IMR-90 (cell line): ENCODE measurements around the gene GRIK1. TPM values are rescaled to one million over a fixed set of nuclear protein-coding genes. Genes with fewer than 3 reads are reported as not detected.

Experiments
- ATAC-seq: fragments of 200-7000 bp; cut with Tn5 transposase; 2 replicates; pipeline ENCODE4 v1.9.1; 2020; ENCODE audit warnings: low read depth, mild to moderate bottlenecking, moderate library complexity
- BruUV-seq: library from RNA; stranded (reverse); fragments of 400-500 nt; replicated peaks from 2 replicates; lab custom pipeline; 2021; lab: Mats Ljungman, UMichigan
- CTCF ChIA-PET: fragments of 300-600 bp; formaldehyde crosslinking; extraction: SDS; loops from one replicate; lab custom pipeline; 2021; ENCODE audit warnings: antibody characterized with exemption; lab: Yijun Ruan, JAX
- POLR2A ChIA-PET: fragments of 300-600 bp; sonication (Branson Sonifier 250); formaldehyde crosslinking; loops from one replicate; lab custom pipeline; 2022; ENCODE audit warnings: antibody characterized with exemption; ENCODE audit not compliant: unreplicated experiment; lab: Charles Lee
- DNase-seq: peaks from one replicate; pipeline ENCODE4 v3.0.0; 2013
- H2AFZ ChIP-seq: replicated peaks from 2 replicates; pipeline ENCODE3; 2013; ENCODE audit warnings: low read length, mild to moderate bottlenecking; ENCODE audit not compliant: poor library complexity
- H2AK5ac ChIP-seq: 2 replicates; pipeline ENCODE4 v1.6.1; 2013; ENCODE audit warnings: low read depth, low read length, inconsistent platforms
- H2AK9ac ChIP-seq: replicated peaks from 2 replicates; pipeline ENCODE3; 2013; ENCODE audit warnings: mild to moderate bottlenecking, low read depth, low read length, moderate library complexity; ENCODE audit not compliant: poor library complexity
- H2BK120ac ChIP-seq: 2 replicates; pipeline ENCODE4 v1.6.1; 2013; ENCODE audit warnings: low read depth, low read length, inconsistent platforms
- H2BK15ac ChIP-seq: 3 replicates; pipeline ENCODE4 v1.6.1; 2013; ENCODE audit warnings: low read depth, low read length, inconsistent platforms
- H2BK20ac ChIP-seq: 2 replicates; pipeline ENCODE4 v1.6.1; 2013; ENCODE audit warnings: low read depth, mild to moderate bottlenecking, inconsistent platforms, low read length, moderate library complexity
- H2BK5ac ChIP-seq: 2 replicates; pipeline ENCODE4 v1.6.1; 2013; ENCODE audit warnings: mild to moderate bottlenecking, low read depth, low read length, inconsistent platforms; ENCODE audit not compliant: poor library complexity, severe bottlenecking
- H3K14ac ChIP-seq: replicated peaks from 2 replicates; pipeline ENCODE4 v1.6.1; 2013; ENCODE audit warnings: low read depth, low read length, inconsistent platforms
- H3K18ac ChIP-seq: 2 replicates; pipeline ENCODE4 v1.6.1; 2013; ENCODE audit warnings: low read depth, low read length, control low read depth
- H3K23ac ChIP-seq: 2 replicates; pipeline ENCODE4 v1.6.1; 2013; ENCODE audit warnings: low read depth, low read length, inconsistent platforms
- H3K27ac ChIP-seq: 2 replicates; pipeline ENCODE4 v1.5.1; 2013; ENCODE audit warnings: mild to moderate bottlenecking, control low read depth, low read length; ENCODE audit not compliant: insufficient read depth
- H3K27me3 ChIP-seq: 2 replicates; pipeline ENCODE4 v1.6.1; 2013; ENCODE audit warnings: low read length; ENCODE audit not compliant: control insufficient read depth, insufficient read depth
- H3K36me3 ChIP-seq: 2 replicates; pipeline ENCODE4 v1.6.1; 2013; ENCODE audit warnings: low read length, mixed read lengths; ENCODE audit not compliant: control insufficient read depth, insufficient read depth
- H3K4ac ChIP-seq: 2 replicates; pipeline ENCODE4 v1.6.1; 2013; ENCODE audit warnings: low read depth, low read length, inconsistent platforms
- H3K4me1 ChIP-seq: 2 replicates; pipeline ENCODE4 v1.6.1; 2013; ENCODE audit warnings: low read length, mixed read lengths; ENCODE audit not compliant: control insufficient read depth, insufficient read depth
- H3K4me2 ChIP-seq: 2 replicates; pipeline ENCODE4 v1.6.1; 2013; ENCODE audit warnings: low read depth, mild to moderate bottlenecking, control low read depth, low read length, moderate library complexity
- H3K4me3 ChIP-seq: 2 replicates; pipeline ENCODE4 v1.5.1; 2013; ENCODE audit warnings: low read depth, mild to moderate bottlenecking, control low read depth, low read length, moderate library complexity; ENCODE audit not compliant: insufficient read depth
- H3K56ac ChIP-seq: 2 replicates; pipeline ENCODE4 v1.6.1; 2013; ENCODE audit warnings: low read length, inconsistent platforms; ENCODE audit not compliant: insufficient read depth; ENCODE audit errors: extremely low read depth
- H3K79me1 ChIP-seq, 2 experiments: 2 replicates each; pipeline ENCODE4 v1.6.1; 2013; ENCODE audit warnings: low read length in 2 of 2, inconsistent platforms in 1 of 2, low read depth in 1 of 2
- H3K9ac ChIP-seq: 2 replicates; pipeline ENCODE4 v1.6.1; 2013; ENCODE audit warnings: low read depth, low read length, control low read depth
- H3K9me1 ChIP-seq: 2 replicates; pipeline ENCODE4 v1.6.1; 2013; ENCODE audit warnings: low read length, inconsistent platforms; ENCODE audit not compliant: insufficient read depth
- H3K9me3 ChIP-seq: 2 replicates; pipeline ENCODE4 v1.6.1; 2013; ENCODE audit warnings: low read length; ENCODE audit not compliant: control insufficient read depth, insufficient read depth
- H4K20me1 ChIP-seq: 2 replicates; pipeline ENCODE4 v1.6.1; 2013; ENCODE audit warnings: low read length, inconsistent platforms; ENCODE audit not compliant: insufficient read depth
- H4K5ac ChIP-seq: 2 replicates; pipeline ENCODE4 v1.6.1; 2013; ENCODE audit warnings: mild to moderate bottlenecking, low read depth, low read length, control low read depth
- H4K8ac ChIP-seq, 2 experiments: 2 replicates each; pipeline ENCODE4 v1.6.1; 2013; ENCODE audit warnings: low read depth in 2 of 2, low read length in 2 of 2, control low read depth in 1 of 2, inconsistent platforms in 1 of 2
- H4K91ac ChIP-seq: 2 replicates; pipeline ENCODE4 v1.6.1; 2013; ENCODE audit warnings: low read depth, low read length, inconsistent platforms; ENCODE audit not compliant: insufficient read depth
- BHLHE40 ChIP-seq: fragments of 150-350 bp; IDR thresholded peaks from 2 replicates; pipeline ENCODE4 v1.6.1; 2016; ENCODE audit warnings: mild to moderate bottlenecking, low read depth, low read length
- CEBPB ChIP-seq: IDR thresholded peaks from 2 replicates; pipeline ENCODE4 v1.6.1; 2012; ENCODE audit warnings: low read depth, low read length, improper control_type of control experiment
- CHD1 ChIP-seq: IDR thresholded peaks from 2 replicates; pipeline ENCODE4 v1.6.1; 2012; ENCODE audit warnings: low read depth, low read length, improper control_type of control experiment
- FOS ChIP-seq: fragments of 150-350 bp; IDR thresholded peaks from 2 replicates; pipeline ENCODE4 v1.6.1; 2016; ENCODE audit warnings: low read depth, low read length
- MXI1 ChIP-seq: IDR thresholded peaks from 2 replicates; pipeline ENCODE4 v1.6.1; 2012; ENCODE audit warnings: low read depth, mild to moderate bottlenecking, low read length, moderate library complexity, borderline replicate concordance
- RCOR1 ChIP-seq: IDR thresholded peaks from 2 replicates; pipeline ENCODE4 v1.6.1; 2012; ENCODE audit warnings: mild to moderate bottlenecking, low read length, improper control_type of control experiment; ENCODE audit not compliant: insufficient replicate concordance
- WGBS, 2 experiments: methylation state at CpG; one replicate each; pipeline versions ENCODE4 v1.1.5 to v1.1.7; 2013; ENCODE audit warnings: missing lambda C conversion rate in 2 of 2; ENCODE audit not compliant: insufficient read length in 1 of 2; ENCODE audit errors: extremely low coverage in 2 of 2; 5-methylcytosine and 5-hydroxymethylcytosine counted together
- dilution Hi-C: fragments of 300-500 bp; cut with HindIII; formaldehyde crosslinking; loops from one replicate; pipeline ENCODE4 v1.14.3; 2018; ENCODE audit warnings: low sequenced_read_pairs; ENCODE audit not compliant: unreplicated experiment
- in situ Hi-C: fragments of 300-500 bp; cut with MboI; formaldehyde crosslinking; loops from 3 replicates; pipeline ENCODE4 v1.14.3; 2019; ENCODE audit warnings: low sequenced_read_pairs, inconsistent platforms, mixed read lengths
- intact Hi-C: fragments of 100-400 bp; cut with micrococcal nuclease; formaldehyde crosslinking; loops from 2 replicates; pipeline ENCODE4 v1.10.0; 2022
- polyA plus RNA-seq, 3 experiments: library from polyadenylated mRNA; depleted of rRNA; stranded (reverse); fragments of >200 nt; gene quantifications; 2 replicates each; pipeline ENCODE4 v1.2.3, GENCODE V29; 2012; ENCODE audit warnings: low replicate concordance in 1 of 3
- total RNA-seq: library from RNA; depleted of rRNA; stranded (reverse); fragments of >200 nt; gene quantifications from 2 replicates; pipeline ENCODE4 v1.2.3, GENCODE V29; 2012
- TF ChIP-seq, protein P1 (sequence below): fragments of 150-350 bp; IDR thresholded peaks from 2 replicates; pipeline ENCODE4 v1.6.1; 2016; ENCODE audit warnings: low read depth, mild to moderate bottlenecking, low read length, moderate library complexity, borderline replicate concordance

GRIK1 gene
- total and polyA plus RNA-seq, 2 of the 4 experiments (the other 2 are of a cell fraction): not detected

DNA sequence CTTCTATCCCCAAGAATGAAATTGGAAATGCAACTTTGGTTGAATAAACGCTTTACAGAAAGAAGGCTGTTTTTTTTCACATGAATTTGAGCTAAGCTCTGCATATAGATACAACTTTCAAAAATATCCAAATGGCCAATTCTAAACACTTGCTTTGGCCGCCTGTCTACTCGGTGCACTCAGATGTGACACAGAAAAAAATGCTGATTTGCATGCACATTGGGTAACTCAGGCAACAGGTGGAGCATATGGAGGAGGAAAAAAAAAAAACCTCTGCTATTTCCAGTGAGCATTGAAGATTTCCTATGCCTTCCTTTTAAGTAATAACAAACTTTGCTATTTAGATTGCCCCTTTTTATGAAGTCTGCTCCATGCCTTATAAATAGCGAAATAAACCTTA is 262.5 kb downstream of the GRIK1 start:
- H2BK20ac ChIP-seq: no peak overlapping the region
- H2BK15ac ChIP-seq: no peak overlapping the region
- H3K56ac ChIP-seq: no peak overlapping the region
- dilution Hi-C loops (no loop called here), in situ Hi-C loops (no loop called here), intact Hi-C loops (no loop called here)
- H2BK120ac ChIP-seq: no peak overlapping the region
- no peak for ATAC-seq
- DNase-seq: no peak
- POLR2A ChIA-PET: no interaction called here
- no peak overlapping the region for H3K18ac ChIP-seq
- TF ChIP-seq CEBPB: no peak
- no peak for TF ChIP-seq CHD1
- TF ChIP-seq MXI1: no peak
- no peak for TF ChIP-seq FOS
- TF ChIP-seq RCOR1: no peak
- TF ChIP-seq, protein P1, sequence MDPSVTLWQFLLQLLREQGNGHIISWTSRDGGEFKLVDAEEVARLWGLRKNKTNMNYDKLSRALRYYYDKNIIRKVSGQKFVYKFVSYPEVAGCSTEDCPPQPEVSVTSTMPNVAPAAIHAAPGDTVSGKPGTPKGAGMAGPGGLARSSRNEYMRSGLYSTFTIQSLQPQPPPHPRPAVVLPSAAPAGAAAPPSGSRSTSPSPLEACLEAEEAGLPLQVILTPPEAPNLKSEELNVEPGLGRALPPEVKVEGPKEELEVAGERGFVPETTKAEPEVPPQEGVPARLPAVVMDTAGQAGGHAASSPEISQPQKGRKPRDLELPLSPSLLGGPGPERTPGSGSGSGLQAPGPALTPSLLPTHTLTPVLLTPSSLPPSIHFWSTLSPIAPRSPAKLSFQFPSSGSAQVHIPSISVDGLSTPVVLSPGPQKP: no peak
- no peak for TF ChIP-seq BHLHE40
- H3K23ac ChIP-seq: no peak overlapping the region
- H4K91ac ChIP-seq: no peak overlapping the region
- CTCF ChIA-PET: no interaction called here
- no peak overlapping the region for H4K5ac ChIP-seq
- no peak overlapping the region for H3K9ac ChIP-seq
- no peak overlapping the region for H3K4me2 ChIP-seq
- H2AFZ ChIP-seq: no peak overlapping the region
- no TSS peak for BruUV-seq
- no peaks in the 10 kb centered on the region for H4K20me1 ChIP-seq
- H3K36me3 ChIP-seq: no peaks in the 10 kb centered on the region
- no peak overlapping the region for H3K4ac ChIP-seq
- no peaks in the 10 kb centered on the region for H3K9me3 ChIP-seq
- no peak overlapping the region for H2AK5ac ChIP-seq
- no CpG with 5 or more reads among the region's 4 CpGs for WGBS, 2 experiments
- no peaks in the 10 kb centered on the region for H3K79me1 ChIP-seq
- no peak overlapping the region for H3K14ac ChIP-seq
- H2AK9ac ChIP-seq: no peak overlapping the region
- H3K27me3 ChIP-seq: no peaks in the 10 kb centered on the region
- no peak overlapping the region for H2BK5ac ChIP-seq
- H3K4me3 ChIP-seq: no peak overlapping the region
- no peaks in the 10 kb centered on the region for H3K9me1 ChIP-seq
- no peaks in the 10 kb centered on the region; the same call in 1 of the 2 replicates for H3K4me1 ChIP-seq
- H4K8ac ChIP-seq: no peak overlapping the region
- no peak overlapping the region for H3K27ac ChIP-seq
